ENCODE measurements around the gene TRIM31. TPM values are rescaled to one million over a fixed set of nuclear protein-coding genes. Genes with fewer than 3 reads are reported as not detected.
"Not testable (repeated sequence)": the region's sequence is repeated elsewhere in the genome, so short reads cannot be mapped to it uniquely, and the experiment has no call there.

The TRIM31 gene
- polyA plus RNA-seq, 12 donors, result 0.23 to 0.48 TPM; not detected in 10

DNA sequence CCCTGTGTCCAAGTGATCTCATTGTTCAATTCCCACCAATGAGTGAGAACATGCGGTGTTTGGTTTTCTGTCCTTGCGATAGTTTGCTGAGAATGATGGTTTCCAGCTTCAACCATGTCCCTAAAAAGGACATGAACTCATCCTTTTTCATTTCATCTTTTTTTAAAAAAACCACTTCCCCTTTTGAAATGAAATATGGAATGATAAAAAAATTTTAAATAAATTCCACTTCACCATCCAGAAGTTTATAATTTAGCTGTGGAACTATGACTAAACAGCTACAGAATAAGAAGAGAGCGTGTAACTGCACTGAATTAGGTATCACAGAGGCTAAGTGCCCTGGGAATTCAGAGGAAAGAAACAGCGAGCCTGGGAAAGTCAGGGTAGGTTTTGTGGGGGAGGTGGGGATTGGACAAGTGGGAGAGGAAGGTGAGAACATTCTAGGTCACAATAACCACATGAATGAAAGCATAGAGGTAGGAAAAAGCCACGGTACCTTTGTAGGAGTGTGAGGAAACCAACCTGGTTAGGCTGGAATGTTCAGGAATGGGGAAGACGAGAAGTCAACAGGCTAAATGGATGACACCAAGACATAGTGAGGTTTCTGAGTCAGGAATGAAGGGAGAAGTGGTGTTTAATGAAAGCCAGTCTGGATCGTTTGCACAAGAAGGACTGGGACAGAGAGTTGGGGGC lies 37.1 kb upstream of the TRIM31 start:
- DNase-seq, result no peak

- DNase-seq, result no peak
Measured at GRCh38 chr6:30149234-30149633, 36.3 kb upstream of the TRIM31 start.

DNA sequence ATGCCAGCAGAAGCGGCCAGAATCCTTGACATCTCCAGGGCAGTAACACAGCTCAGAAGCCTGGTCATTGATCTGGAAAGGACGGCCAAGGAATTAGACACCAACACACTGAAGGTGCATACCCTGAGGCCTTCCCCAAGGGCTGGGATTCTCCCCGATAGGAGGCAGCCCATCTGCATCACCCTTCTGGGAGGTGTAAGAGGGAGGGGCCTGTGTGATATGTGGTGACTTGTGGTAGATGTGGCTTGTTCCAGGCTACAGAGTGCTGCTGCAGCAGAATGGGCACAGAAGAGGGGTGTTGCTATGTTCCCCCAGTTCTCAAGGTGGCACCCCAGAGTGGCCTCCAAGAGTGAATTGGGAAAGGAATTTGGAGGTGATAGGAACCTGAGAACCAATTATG lies 34.2 kb upstream of the TRIM31 start:
- no peak for DNase-seq

DNA sequence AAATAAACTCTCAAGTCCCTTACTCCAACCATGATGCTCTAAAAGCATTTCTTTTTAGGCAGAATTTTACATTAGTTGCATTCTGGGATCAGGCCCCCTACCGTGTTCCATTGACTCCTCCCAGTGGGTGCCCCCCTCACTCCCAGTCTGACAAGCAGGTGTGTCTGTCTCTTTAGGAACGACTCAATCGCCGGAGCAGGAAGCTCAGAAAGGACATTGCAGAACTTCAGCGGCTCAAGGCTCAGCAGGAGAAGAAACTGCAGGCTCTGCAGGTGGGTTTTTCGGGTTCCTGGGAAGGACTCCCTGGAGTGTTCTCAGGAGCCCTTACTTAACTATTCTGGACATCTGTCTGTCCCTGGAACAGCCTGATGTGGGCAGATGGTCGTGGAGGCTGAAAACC lies 32.9 kb upstream of the TRIM31 start:
- no peak for DNase-seq

- DNase-seq, result no peak
Measured at GRCh38 chr6:30144811-30145210, 31.9 kb upstream of the TRIM31 start.

DNA sequence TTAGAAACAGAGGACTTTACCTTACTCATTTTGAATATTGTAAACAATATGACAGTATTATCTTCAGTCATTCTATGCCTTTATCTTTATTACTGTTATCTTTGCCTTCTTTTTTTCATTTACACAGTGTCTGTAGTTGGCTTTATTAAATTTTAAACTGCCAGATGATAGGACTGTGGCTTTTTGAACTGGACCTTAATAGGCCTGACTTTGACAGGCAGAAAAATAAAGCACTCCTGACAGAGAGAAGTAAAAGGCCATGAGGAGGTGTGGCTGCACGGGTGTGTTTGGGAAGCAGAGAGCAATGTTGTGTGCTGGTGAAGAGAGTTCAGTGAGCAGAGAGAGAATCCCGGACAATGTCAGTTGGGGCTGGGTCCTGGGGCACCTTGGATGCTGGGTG lies 30.9 kb upstream of the TRIM31 start:
- DNase-seq, result no peak

DNA sequence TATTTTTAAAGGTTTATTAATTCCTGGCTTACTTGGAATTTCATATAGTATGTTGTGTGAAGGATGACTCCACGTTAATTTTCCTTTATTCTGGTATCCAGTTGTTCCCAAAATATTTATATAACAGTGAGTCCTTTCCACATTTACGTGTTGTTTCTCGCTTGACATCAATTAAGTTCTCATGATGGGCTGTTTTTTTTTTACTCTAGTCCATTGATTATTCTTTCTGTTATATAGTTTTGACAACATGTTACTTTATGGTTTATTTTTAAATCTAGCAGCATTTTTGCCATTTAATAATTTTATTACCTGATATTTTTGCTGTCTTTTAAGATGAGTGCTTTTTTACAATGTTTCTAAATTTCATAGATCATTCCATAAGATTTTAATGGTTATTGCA lies 29.8 kb upstream of the TRIM31 start:
- DNase-seq, result no peak

DNA sequence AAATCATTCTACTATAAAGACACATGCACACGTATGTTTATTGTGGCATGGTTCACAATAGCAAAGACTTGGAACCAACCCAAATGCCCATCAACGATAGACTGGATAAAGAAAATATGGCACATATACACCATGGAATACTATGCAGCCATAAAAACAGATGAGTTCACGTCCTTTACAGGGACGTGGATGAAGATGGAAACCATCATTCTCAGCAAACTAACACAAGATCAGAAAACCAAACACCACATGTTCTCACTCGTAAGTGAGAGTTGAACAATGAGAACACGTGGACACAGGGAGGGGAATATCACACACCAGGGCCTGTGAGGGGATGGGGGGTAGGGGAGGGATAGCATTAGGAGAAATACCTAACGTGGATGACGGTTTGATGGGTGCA lies 27.4 kb upstream of the TRIM31 start:
- not testable (repeated sequence) for DNase-seq

DNA sequence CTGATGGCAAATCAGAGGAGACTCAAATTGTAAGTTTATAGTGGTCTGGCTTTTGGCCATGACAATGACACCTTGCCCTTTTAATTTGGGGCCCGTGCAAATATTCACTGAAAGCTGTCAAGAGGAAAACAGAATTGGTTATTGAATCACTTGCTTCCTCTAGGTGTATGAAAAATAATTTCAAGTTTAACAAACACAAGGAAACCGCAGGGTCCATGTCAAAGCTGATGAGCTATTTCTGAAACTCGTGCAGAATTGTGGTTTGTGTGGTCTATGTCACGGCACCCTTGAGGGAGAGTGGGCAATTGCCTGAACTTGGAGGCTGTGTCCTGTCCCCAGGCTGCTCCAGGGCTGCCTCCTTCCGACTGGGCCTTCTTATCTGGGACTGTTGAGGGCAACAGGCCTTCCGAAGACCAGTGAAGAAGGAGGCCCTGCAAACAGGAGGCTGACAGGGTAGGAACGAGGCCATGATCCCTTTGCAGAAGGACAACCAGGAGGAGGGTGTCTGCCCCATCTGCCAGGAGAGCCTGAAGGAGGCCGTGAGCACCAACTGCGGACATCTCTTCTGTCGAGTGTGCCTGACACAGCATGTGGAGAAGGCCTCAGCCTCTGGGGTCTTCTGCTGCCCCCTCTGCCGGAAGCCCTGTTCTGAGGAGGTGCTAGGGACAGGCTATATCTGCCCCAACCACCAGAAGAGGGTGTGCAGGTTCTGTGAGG lies 23.8 kb upstream of the TRIM31 start:
- no peak for DNase-seq

GRCh38 chr6:30135757-30136156 lies 22.9 kb upstream of the TRIM31 start, which contains the start of gene TRIM40:
Gene TRIM40, plus strand, starts transcription at chr6:30136140. Its CDS starts 897 bp downstream, at chr6:30137037.
- DNase-seq, result no peak

DNA sequence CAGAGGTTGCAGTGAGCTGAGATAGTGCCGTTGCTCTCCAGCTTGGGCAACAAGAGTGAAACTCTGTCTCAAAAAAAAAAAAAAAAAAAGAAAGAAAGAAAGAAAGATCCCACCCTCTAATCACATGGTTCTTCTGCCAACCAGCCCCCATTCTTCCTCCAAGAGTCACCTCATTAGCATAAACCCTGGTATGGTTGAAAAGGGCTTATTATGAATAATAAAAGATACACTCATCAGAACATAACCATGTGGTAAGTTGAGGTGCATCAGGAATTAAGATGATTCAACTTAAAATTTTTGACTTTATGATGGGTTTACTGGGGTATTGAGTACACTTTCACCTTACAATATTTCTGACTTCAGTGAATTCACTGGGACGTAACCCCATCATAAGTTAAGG lies 22.3 kb upstream of the TRIM31 start:
- no peak for DNase-seq

DNA sequence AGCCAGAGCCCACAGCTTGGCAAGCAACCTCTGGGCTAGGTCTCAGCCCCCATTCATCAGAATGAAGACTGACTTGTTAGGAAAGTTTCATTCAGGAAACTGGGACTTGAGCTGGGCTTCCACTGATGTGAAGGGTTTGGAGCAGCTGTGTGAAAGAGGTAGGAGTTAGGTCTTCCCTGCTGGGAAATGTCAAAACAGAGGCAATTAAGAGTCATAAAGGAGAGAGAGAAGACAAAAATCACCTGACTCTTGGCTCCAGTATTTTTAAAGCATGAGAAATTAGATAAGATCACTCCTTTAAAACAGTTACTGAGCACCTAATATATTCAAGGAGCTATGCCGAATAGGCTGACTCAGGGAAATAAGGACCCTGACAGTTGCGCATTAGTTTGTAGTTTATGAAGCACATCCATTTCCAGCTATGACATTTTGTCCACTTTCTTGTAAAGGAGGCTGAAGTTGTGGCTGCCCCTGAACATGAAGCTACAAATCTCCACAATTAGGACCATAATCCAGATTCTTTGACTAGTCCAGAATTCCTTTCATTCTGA lies 19.1 kb upstream of the TRIM31 start:
- no peak for DNase-seq

GRCh38 chr6:30130887-30131862 lies 18.3 kb upstream of the TRIM31 start:
- peak; percentile 79 for DNase-seq

DNA sequence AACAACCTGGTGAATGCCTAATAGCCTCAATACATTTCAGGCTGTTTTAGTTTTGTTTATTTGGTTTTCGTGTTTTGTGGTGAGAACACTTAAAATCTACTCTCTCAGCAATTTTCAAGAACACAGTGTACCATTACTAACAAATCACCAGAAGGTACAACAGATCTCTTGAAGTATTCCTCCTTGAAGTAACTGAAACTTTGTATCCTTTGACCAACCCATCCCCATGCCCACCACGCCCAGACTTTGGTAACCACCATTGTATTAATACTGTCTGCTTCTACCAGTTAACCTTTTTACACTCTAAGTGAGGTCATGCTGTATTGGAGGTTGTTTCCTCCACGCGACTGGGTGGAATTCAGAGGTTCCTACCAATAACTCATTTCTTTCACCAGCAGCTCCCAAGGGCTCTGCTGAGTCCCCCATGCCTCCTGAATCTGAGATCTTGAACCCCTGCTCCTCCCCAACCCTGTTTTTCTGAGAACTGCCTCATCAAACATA lies 17.3 kb upstream of the TRIM31 start:
- DNase-seq, result no peak

GRCh38 chr6:30129265-30130178 lies 16.6 kb upstream of the TRIM31 start:
- no peak for DNase-seq

DNA sequence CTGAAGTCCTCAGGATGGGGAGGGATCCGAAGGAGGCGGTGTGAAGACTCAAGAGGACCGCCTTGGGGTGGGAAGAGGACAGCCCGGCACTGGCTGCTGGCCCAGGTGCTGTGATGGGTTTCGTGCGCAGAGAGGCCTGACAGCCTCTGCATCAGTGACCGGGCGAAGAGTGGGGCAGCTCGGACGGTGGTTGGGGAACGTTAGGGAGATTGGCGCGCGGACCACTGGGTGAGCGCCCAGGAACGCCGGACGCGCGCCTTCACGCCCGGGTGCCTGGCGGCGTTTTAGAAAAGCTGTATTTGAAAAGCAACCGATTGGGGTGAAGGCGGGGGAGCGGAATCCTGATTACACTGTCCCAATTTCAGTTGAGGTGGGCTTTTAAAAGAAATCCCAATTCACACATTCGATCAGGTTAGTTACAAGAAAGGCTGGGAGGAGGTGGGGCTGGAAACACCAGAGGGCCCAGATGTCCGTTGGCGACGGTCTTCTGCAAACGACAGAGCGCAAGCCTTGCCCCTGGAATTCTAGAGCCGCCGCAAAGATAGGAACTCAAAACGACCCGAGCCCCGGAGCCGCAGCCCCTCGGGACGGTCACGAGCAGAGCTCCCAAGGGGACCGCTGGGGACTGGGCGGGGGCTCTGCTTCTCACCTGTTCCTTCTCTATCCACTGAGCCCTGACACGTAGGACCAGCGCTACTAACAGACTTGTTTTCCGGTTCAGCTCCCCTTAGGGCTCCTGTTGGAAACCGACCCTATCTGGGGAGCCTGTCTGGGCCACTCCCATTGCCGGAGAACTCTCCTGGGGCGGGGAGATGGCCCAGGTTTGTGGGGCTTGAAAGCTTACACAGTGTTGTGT lies 14.6 kb upstream of the TRIM31 start:
- no peak for DNase-seq

- DNase-seq, result no peak
Measured at GRCh38 chr6:30122515-30122914, 9.6 kb upstream of the TRIM31 start.

GRCh38 chr6:30121446-30122366 lies 8.8 kb upstream of the TRIM31 start:
- no peak for DNase-seq

GRCh38 chr6:30118691-30119090 lies 5.8 kb upstream of the TRIM31 start:
- DNase-seq, result not testable (repeated sequence)

Data from muscle of arm (tissue), 12 donors.